ES-I3 (cell line): ENCODE results near the gene JAKMIP1.

Experiments used
- H3K36me3 ChIP-seq: 2 replicates; pipeline ENCODE4 v1.6.1; 2013; ENCODE audit warnings: mild to moderate bottlenecking, low read length, control low read depth, moderate library complexity; ENCODE audit not compliant: insufficient read depth
- H3K4me1 ChIP-seq: 2 replicates; pipeline ENCODE4 v1.6.1; 2013; ENCODE audit warnings: mild to moderate bottlenecking, control low read depth, low read length; ENCODE audit not compliant: insufficient read depth
- H3K9ac ChIP-seq: 2 replicates; pipeline ENCODE4 v1.6.1; 2013; ENCODE audit warnings: low read depth, mild to moderate bottlenecking, low read length, moderate library complexity
- H3K9me3 ChIP-seq: 2 replicates; pipeline ENCODE4 v1.6.1; 2013; ENCODE audit warnings: mild to moderate bottlenecking, low read length, moderate library complexity; ENCODE audit not compliant: control insufficient read depth, insufficient read depth

The JAKMIP1 gene

GRCh38 chr4:6032249-6033244 is 167.8 kb downstream of the JAKMIP1 start:
- no peaks in the 10 kb centered on the region for H3K9me3 ChIP-seq
- no peak overlapping the region for H3K9ac ChIP-seq

GRCh38 chr4:6031846-6032245 is 168.5 kb downstream of the JAKMIP1 start:
- Histone ChIP-seq H3K36me3 (no peaks in the 10 kb centered on the region), H3K9me3 (no peaks in the 10 kb centered on the region), H3K4me1 (peaks cover 26% of the 10 kb centered on the region), H3K9ac (no peak overlapping the region)

More at GRCh38 chr4:6032249-6033244, 167.8 kb downstream of the JAKMIP1 start:
- Histone ChIP-seq H3K4me1 (peaks cover 26% of the 10 kb centered on the region), H3K36me3 (no peaks in the 10 kb centered on the region)

DNA sequence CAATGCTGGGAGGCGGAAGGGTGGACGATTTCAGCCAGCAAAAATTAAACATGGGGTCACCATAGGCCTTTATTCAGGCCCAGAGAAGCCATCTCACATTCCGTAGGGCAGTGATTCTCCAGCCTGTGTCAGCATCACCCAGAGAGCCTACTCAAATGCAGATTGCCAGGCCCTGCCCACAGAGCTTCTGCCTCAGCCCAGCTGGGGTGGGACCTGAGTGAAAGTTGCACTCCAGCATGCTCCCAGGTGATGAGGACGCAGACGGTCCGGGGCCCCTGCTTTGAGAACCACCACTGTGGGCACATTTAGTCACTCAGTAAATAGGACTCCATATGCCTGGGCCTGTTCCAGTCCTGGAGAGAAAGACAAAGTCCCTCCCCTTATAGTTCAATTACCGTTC is 169.7 kb downstream of the JAKMIP1 start:
- Histone ChIP-seq H3K36me3 (no peaks in the 10 kb centered on the region), H3K9me3 (no peaks in the 10 kb centered on the region), H3K4me1 (peaks cover 20% of the 10 kb centered on the region), H3K9ac (no peak overlapping the region)

GRCh38 chr4:6029254-6029653 is 171.1 kb downstream of the JAKMIP1 start:
- peaks cover 20% of the 10 kb centered on the region for H3K4me1 ChIP-seq
- no peak overlapping the region for H3K9ac ChIP-seq
- no peaks in the 10 kb centered on the region for H3K9me3 ChIP-seq
- H3K36me3 ChIP-seq, result no peaks in the 10 kb centered on the region

DNA sequence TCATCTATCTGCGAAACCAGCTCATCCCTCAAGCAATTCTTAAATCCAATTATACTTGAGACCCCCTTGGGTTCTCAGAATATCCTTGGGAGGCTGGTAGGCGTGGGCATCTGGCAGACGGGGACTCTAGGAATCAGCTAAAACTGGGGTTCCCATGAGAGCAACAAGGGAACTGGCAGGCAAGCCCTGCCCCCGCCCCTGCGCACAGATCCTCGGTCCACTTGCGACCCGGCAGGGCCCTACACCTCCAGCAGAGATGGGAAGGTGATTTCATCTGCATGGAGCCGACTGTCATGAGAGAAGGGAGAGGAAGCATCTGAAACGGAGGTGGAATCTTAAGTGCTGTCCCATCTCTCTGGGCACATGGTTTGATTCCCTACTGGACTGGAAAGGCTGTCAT is 172.2 kb downstream of the JAKMIP1 start:
- no peaks in the 10 kb centered on the region for H3K36me3 ChIP-seq
- H3K4me1 ChIP-seq, result peaks cover 20% of the 10 kb centered on the region
- no peaks in the 10 kb centered on the region for H3K9me3 ChIP-seq
- H3K9ac ChIP-seq, result no peak overlapping the region

DNA sequence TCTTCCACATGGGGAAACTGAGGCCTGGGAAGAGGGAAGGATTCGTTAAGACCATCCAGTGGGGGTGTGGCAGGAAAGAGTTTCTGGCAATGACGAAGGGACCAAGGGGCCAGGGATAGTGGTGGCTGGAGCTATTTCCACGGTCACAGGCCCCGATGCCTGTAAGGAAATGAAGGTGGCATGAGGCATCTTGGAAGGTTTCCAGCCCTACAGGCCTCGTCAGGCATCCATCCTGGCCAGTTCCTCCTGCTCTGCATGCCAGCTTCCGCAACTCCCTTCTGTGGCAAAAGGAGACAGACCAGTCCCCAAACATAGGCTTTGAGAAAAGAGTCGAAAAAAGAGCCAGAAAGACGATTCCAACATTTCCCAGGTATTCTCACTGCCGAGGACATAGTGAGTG is 173.0 kb downstream of the JAKMIP1 start:
- H3K9ac ChIP-seq, result no peak overlapping the region
- H3K36me3 ChIP-seq, result no peaks in the 10 kb centered on the region
- H3K9me3 ChIP-seq, result no peaks in the 10 kb centered on the region
- peaks cover 20% of the 10 kb centered on the region for H3K4me1 ChIP-seq

- Histone ChIP-seq H3K9me3 (no peaks in the 10 kb centered on the region), H3K4me1 (peaks cover 6% of the 10 kb centered on the region), H3K36me3 (no peaks in the 10 kb centered on the region), H3K9ac (no peak overlapping the region)
These were observed 175.9 kb downstream of the JAKMIP1 start for GRCh38 chr4:6024313-6024960.

DNA sequence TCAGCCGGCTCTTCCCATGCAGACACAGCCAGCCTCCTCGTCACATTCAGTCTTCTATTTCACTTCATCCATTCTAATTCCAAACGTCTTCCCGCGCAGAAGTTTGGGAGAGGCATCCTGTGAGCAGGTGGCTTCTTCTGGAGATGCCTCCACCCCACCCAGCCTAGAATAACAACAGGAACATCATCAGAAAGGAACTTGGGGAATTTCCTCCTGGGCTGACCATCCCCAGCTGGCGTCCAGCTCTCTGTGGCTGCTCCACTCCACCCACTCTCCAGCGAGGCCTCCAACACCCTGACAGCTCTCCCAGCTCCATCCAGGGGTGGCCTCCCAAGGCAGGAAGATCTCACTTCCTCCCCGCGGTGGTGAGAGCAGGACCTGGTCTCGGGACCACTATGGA is 176.6 kb downstream of the JAKMIP1 start:
- no peaks in the 10 kb centered on the region for H3K9me3 ChIP-seq
- peaks cover under 1% of the 10 kb centered on the region for H3K4me1 ChIP-seq
- H3K36me3 ChIP-seq, result no peaks in the 10 kb centered on the region

GRCh38 chr4:6022607-6023288 is 177.6 kb downstream of the JAKMIP1 start:
- no peak overlapping the region for H3K9ac ChIP-seq
- H3K36me3 ChIP-seq, result no peaks in the 10 kb centered on the region
- no peaks in the 10 kb centered on the region for H3K9me3 ChIP-seq
- no peaks in the 10 kb centered on the region; the same call in 1 of the 2 replicates for H3K4me1 ChIP-seq

More for the DNA sequence above, 176.6 kb downstream of the JAKMIP1 start:
- H3K9ac ChIP-seq, result no peak overlapping the region

DNA sequence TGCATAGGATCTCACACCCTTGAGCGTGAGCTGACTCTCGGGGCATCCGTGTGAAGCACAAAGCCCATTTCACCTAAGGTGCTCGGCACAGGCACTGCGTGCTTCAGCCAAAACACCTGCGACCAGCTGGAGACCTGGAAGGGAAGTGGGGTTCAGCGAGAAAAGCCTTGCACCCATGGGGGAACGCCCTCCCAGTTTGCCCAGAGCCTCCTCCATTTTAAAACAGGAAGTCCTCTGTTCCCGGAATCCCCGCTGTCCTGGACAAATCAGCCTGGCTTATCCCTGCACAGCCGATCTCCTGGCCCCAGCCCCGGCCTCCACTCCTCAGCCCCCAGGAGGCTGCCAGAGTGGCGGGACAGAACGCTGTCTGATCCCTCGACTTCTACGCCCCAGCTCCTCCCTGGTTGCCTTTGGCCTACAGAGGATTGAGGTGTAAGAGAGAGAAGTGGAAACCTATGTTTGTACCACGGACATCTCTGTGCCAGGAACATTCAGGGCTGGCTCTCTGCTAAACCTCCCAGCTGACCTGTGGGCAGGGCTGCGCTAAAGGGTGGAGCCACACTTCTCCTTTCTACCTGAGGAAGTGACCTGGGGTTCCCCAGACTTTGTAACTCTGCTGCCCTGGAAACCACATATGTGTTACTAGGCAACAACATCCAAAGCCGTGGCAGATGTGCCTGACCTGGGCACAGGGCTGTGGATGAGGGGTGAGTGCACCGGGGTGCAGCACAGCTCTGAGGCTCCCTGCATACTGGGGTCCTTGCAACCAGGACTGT is 178.3 kb downstream of the JAKMIP1 start:
- H3K36me3 ChIP-seq, result no peaks in the 10 kb centered on the region
- H3K9me3 ChIP-seq, result no peaks in the 10 kb centered on the region
- no peaks in the 10 kb centered on the region; the same call in 1 of the 2 replicates for H3K4me1 ChIP-seq
- no peak overlapping the region for H3K9ac ChIP-seq

- Histone ChIP-seq H3K9ac (no peak overlapping the region), H3K36me3 (no peaks in the 10 kb centered on the region), H3K4me1 (no peaks in the 10 kb centered on the region; the same call in 1 of the 2 replicates), H3K9me3 (no peaks in the 10 kb centered on the region)
These were observed 179.7 kb downstream of the JAKMIP1 start for GRCh38 chr4:6020613-6021012.

- H3K9me3 ChIP-seq, result no peaks in the 10 kb centered on the region
- no peak overlapping the region for H3K9ac ChIP-seq
- no peaks in the 10 kb centered on the region; the same call in 1 of the 2 replicates for H3K4me1 ChIP-seq
- no peaks in the 10 kb centered on the region for H3K36me3 ChIP-seq
These were observed 180.8 kb downstream of the JAKMIP1 start for GRCh38 chr4:6019316-6020263.

GRCh38 chr4:6018331-6018730 is 182.0 kb downstream of the JAKMIP1 start, which contains the start of gene C4orf50:
TSS of gene C4orf50 (minus strand) at chr4:6018431.
- no peaks in the 10 kb centered on the region; the same call in 1 of the 2 replicates for H3K4me1 ChIP-seq
- no peaks in the 10 kb centered on the region for H3K36me3 ChIP-seq
- H3K9ac ChIP-seq, result no peak within 1 kb of the TSS
- H3K9me3 ChIP-seq, result no peaks in the 10 kb centered on the region
